DOHH2 (cell line): ENCODE results near the gene ALKBH4.
"Not testable (repeated sequence)": the region's sequence is repeated elsewhere in the genome, so short reads cannot be mapped to it uniquely, and the experiment has no call there.

ENCODE experiments used
- EZH2phosphoT487 ChIP-seq: fragments of 200-600 bp; sonication (generic); IDR thresholded peaks from 2 replicates; pipeline ENCODE4 v1.6.1; 2017; ENCODE audit warnings: borderline replicate concordance, mild to moderate bottlenecking, antibody characterized with exemption, low read length, moderate library complexity, mixed read lengths
- TF ChIP-seq, protein P1 (sequence below): fragments of 200-600 bp; sonication (generic); IDR thresholded peaks from one replicate; pipeline ENCODE4 v1.5.1; 2014; ENCODE audit warnings: antibody characterized with exemption, mild to moderate bottlenecking, low read depth, low read length; ENCODE audit not compliant: poor library complexity, severe bottlenecking

DNA sequence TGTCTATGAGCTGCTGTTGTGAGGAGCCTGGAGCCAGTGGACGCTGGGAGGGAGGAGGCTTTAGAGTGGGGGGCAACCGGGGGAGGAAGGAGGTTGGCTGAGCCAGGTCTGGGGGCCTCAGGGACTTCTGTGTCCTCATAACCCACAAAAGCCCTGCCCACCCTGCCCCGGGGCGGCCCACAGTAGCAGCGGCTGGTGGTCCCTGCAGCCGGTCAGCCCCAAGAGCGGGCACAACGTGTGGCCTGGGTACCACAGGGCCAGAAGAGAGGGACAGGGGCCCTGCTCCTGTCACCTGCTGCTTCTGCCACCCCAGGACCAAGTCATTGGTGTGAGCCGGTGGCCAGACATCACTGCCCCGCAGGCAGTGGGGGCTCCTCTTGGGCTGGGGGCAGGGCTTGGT is 17.3 kb upstream of the ALKBH4 start:
- TF ChIP-seq, protein P1, sequence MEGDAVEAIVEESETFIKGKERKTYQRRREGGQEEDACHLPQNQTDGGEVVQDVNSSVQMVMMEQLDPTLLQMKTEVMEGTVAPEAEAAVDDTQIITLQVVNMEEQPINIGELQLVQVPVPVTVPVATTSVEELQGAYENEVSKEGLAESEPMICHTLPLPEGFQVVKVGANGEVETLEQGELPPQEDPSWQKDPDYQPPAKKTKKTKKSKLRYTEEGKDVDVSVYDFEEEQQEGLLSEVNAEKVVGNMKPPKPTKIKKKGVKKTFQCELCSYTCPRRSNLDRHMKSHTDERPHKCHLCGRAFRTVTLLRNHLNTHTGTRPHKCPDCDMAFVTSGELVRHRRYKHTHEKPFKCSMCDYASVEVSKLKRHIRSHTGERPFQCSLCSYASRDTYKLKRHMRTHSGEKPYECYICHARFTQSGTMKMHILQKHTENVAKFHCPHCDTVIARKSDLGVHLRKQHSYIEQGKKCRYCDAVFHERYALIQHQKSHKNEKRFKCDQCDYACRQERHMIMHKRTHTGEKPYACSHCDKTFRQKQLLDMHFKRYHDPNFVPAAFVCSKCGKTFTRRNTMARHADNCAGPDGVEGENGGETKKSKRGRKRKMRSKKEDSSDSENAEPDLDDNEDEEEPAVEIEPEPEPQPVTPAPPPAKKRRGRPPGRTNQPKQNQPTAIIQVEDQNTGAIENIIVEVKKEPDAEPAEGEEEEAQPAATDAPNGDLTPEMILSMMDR: not testable (repeated sequence)
- TF ChIP-seq EZH2phosphoT487: not testable (repeated sequence)
